GM19452 (cell line): ENCODE data around the gene MTOR.
"Not testable (repeated sequence)": the region's sequence is repeated elsewhere in the genome, so short reads cannot be mapped to it uniquely, and the experiment has no call there.

Source experiments
- ATAC-seq: cut with Tn5 transposase; IDR thresholded peaks from one replicate; pipeline ENCODE4 v1.9.1; 2021; ENCODE audit not compliant: unreplicated experiment

MTOR gene

DNA sequence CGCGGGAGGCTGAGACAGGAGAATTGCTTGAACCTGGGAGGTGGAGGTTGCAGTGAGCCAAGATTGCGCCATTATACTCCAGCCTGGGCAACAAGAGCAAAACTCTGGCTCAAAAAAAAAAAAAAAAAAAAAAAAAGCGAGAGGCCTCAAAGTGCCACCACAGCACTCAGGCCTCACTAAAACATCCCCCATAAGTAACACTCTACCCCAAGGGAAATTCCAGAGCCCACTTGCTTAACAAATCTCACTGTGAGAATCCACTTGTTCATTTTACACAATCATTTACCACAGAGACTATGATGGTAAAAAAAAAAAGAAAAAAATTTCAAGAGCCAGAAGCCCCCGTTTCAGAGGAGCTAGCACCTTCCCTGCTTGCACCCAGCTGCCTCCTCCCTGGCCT, 136.4 kb downstream of the MTOR start:
- no peak for ATAC-seq

DNA sequence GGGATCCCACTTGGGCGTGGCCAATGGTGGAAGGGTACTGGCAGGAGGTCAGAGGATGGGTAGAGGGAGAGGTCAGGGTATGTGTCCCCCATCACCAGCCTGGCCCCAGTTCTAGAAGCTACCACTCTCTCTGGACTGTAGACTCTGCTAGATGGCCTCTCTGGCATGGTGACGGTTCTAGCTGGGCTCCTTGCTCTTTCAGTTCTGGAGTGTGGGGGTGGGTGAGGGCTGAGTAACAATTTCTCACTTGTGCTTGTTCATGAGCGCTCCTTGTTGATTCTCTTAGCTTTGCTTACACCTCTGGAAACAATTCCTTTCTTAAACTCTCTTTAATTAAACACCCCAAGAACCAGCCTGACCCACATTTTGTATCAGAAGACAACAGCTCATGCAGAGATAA, 137.4 kb downstream of the MTOR start:
- no peak for ATAC-seq

DNA sequence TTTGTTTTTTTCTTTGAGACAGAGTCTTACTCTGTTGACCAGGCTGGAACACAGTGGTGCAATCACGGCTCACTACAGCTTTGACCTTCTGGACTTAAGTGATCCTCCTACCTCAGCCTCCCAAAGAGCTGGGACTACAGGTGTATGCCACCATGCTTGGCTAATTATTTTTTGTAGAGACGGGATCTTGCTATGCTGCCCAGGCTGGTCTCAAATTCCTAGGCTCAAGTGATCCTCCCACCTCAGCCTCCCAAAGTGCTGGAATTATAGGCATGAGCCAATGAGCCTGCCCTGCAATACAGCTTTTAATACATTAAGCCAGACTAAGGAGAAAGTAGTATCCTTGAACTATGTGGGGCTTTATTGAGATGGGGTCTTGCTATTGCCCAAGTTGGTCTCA, 146.0 kb downstream of the MTOR start:
- ATAC-seq: no peak

DNA sequence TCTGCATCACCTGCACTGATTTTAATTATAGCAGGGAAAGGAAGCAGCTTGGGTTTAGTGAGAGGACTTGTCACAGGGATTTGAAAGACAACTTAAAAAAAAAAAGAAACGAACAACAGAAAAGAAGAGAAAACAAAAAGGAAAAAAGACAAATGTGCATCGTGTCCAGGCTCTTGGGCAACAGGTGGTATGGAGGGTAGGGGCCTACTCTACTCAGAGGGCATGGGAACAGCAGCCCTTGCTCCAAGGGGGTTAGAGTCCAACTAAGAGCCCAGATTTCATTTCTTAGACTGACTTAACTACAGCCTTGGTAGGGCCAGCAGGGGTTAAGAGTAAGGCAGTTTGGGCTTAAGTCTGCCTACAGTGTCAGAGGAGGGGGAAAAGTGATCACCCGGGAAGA, 147.4 kb downstream of the MTOR start:
- no peak for ATAC-seq

DNA sequence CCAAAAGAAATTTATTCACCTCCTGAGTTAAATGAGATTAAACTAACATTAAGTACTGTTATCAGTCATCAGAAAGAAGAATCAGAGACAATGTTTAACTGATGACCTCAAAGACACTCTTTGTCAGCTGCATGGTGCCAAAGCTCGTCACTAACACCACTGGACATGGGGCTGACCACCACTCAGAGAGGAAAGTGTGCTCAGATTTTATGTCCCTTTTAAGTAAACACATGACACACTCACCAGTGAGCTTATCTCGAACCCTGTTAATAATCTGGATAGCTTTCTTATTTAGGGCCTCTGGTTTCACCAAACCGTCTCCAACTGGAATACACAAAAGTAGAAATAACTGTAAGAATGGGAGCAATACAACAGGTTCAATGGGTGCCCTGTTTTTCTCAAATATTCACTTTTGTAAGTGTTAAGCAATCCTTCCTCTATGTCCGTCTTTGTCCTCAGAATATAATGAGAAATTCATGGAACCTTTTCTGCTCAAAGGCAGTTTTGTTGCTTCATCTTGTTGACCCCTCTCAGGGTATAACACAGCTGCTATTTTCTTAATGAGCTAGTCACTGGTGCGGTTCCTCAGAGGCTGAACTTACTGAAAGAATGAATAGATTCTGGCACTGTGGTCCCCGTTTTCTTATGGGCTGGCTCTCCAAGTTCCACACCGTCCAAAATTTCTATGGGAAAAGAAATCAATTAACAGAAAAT, 153.1 kb downstream of the MTOR start:
- ATAC-seq: no peak

DNA sequence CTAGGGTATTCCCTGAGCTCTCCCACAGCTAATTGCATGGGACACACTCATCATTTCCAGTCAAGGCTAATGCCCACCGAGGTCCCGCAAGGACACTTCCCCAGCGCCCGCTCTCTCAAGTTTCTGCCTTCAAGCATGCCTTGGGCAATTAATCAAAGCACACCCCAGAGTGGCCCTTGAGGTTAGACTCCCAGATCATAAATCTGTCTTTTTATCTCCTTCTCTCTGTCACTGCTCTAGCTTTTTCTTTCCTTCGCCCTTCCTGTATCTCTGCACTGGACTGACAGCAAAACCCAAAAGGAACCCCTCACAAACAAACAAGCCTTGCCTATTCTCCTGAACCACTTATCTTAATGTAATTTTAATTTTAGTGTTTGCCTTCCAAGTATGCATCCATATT, 154.8 kb downstream of the MTOR start:
- no peak for ATAC-seq

DNA sequence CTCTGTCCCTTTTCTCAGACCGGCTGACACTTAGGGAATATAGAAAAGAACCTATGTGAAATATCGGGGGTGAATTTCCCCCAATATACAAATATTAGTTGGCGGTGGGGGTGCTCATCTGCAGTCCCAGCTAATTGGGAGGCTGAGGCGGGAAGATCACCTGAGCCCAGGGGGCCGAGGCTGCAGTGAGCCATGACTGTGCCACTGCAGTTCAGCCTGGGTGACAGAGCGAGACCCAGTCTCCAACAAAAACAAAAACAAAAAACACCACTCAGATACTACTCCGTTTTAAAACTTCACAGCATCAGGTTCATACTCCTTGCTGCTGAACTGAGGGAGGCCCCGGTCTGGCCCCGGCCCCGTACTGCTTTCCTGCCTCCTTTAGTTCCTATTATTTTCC, 156.8 kb downstream of the MTOR start:
- ATAC-seq: no peak

DNA sequence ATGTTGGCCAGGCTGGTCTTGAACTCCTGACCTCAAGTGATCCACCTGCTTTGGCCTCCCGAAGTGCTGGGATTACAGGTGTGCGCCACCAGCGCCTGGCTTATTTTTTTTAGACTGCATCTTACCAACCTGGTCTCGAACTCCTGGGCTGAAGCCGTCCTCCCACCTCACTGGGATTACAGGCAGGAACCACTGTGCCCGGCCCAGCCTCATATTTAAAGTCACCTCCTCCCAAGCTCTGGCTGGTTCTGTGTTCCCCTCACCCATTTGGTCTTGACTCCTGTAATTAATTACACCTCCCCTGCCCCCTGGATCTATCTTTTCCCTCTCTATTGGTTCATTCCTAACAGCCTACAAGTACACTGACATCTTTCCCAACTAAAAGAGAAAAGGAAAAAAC, 161.0 kb downstream of the MTOR start:
- no peak for ATAC-seq

DNA sequence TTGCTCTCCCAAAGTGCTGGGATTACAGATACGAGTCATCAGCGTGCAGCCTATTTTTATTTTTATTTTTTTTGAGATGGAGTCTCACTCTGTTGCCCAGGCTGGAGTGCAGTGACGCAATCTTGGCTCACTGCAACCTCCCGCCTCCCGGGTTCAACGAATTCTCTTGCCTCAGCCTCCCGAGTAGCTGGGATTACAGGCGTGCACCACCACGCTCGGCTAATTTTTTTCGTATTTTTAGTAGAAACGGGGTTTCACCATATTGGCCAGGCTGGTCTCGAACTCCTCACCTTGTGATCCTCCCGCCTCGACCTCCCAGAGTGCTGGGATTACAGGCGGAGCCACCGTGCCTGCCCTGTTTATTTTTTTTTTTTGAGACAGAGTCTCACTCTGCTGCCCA, 161.5 kb downstream of the MTOR start:
- ATAC-seq: not testable (repeated sequence)

DNA sequence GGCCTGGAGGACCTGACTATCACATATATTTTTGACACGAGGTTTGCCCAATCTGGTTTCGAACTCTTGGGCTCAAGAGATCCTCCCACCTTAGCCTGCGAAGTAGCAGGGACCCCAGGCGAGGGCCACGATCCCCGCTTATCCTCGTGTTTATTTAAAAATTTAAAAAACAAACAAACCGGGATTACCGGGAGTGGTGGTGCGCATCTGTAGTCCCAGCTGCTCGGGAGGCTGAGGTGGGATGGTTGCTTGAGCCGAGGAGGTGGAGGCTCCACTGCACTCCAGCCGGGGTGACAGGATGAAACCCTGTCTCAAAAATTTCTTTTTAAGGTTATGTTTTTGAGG, 162.2 kb downstream of the MTOR start:
- ATAC-seq: no peak

DNA sequence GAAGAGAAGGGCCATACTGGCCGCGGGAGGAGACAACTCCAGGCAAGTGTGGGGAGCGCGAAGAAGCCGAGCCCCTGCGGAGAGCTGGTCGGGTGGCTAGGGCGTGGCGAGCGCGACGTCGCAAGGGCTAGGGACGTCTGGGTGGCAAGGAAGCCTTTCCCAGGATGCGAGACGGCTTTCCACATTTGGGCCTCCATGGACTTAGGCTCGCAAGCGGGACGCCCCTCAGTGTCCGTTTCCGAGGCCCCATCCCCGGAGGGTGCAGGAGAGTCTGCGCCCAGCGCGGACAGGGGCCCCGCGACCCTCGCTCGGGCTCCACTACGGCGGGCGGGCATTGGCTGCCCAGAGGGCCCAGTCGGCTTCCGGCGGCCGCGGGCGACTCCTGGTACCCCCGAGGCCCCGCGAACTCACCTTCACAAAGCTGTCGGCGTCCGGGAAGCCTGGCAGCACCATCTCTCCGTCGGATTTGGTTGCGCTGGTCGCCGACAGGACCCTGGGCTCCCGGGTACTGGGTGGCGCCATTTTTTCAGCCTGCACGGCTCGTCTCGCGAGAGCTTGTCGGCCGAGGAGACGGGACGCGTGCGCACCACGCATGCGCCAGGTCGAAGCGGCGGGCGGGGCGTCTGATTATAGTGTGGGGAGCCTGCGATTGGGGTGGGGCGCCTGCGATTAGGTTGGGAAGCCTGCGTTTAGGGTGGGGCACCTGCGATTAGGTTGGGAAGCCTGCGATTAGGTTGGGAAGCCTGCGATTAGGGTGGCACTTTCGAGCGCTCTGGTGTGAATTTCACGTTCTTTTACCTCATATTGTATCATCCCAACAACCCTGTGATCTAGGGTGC, 162.8 kb downstream of the MTOR start, which contains the start of gene EXOSC10:
EXOSC10 (minus strand) TSS at position 560 of the 839 bp plus-strand sequence; CDS start at position 522, 38 bp downstream.
- ATAC-seq: peak; percentile 92

DNA sequence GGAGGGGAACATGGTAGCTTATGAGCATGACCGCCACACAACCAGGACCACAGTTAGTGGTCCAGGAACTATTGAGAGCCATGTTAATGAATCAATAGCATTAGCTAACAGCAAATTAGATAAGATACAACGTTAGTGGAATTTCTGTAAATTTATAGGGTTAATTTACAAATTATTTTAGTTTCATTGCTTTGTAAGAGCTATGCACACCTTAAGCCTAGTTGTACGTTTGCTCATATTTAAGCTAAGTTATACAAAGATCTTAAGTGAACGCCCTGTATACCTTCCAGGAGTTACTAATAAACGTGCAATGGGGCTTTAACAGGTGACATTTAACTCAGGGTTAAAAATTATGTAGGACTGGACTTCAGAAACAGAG, 163.4 kb downstream of the MTOR start:
- ATAC-seq: no peak

DNA sequence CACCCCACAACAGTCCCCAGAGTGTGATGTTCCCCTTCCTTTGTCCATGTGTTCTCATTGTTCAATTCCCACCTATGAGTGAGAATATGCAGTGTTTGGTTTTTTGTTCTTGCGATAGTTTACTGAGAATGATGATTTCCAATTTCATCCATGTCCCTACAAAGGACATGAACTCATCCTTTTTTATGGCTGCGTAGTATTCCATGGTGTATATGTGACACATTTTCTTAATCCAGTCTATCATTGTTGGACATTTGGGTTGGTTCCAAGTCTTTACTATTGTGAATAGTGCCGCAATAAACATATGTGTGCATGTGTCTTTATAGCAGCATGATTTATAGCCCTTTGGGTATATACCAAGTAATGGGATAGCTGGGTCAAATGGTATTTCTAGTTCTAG, 178.6 kb downstream of the MTOR start:
- ATAC-seq: not testable (repeated sequence)

DNA sequence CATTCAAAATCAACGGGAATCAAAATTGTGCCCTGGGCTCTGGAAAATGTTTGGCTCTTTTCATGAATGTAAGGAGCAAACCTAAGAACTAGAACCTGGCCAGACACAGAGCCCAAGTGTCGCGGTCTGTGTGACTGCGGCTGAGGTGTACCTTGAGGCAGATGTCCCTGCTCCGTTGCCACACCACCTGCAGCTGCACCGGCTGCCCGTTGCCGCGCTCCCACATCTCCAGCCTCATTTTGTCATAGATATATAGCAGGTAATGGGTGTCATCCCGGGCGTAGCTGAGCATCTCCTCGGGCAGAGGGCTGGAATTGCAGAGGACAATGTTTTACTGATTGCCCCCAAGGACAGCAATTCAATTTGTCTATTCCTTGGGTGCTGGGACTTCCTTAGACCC, 181.4 kb downstream of the MTOR start:
- ATAC-seq: no peak

DNA sequence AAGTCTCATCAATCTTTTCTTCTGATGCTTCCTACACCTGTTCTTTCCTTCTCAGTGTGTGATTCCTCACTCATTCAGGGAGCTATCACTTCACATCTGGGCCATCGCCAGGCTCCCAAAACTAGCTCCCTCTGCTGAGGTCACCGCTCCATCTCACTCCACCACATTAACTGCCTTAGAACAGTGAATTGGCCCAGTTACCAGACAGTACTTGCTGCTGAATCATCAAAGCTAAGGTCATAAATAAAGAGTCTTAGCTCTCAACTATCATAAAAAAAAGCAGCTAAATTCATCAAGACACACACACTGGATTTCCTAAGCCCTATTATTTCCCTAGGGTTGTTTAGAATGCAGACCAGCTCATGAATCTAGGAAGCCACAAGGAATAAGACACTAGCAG, 183.7 kb downstream of the MTOR start:
- ATAC-seq: no peak

DNA sequence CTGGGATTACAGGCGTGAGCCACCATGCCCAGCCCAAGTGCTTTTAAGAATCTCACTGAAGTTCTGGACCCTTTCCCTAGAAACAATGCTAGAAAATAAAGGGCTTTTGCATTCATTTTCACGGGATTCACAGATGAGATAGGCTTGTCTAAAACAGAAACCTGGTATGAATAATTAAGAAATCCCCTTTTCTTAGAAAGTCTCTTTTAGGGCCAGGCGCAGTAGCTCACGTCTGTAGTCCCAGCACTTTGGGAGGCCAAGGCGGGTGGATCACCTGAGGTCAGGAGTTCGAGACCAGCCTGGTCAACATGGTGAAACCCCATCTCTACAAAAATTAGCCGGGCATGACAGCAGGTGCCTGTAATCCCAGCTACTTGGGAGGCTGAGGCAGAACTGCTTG, 189.0 kb downstream of the MTOR start:
- ATAC-seq: not testable (repeated sequence)

DNA sequence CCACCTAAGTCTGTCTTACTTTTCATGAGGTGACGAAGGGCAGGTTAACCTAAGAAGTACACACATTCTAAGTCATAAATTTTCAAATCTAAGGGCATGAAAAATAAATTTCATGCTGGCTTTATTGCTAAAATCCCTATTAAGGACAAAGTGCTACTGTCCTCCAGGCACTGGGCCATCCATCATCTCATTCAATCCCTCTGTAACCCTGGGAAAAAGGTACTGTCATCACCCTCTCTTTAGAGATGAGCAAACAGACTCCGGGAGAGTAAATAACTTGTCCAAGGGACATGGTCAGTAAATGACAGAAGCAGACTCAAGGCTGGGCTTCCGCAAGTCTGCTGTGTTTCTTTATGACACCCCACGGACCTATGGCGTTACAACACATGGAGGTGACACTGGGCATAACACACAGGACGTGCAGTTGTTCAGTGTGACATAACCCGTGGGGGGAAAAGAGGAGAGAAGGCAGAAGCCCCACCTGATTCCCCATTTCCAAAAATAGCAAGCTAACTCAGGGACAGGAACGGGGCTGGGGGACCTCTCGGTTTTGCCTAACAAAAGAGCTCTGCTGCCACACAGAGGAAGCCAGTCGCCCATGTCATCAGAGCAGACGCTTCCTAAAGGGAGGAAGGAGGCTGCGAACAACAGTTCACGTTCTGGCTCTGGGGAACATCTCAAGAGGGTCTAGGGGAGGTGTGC, 190.0 kb downstream of the MTOR start:
- no peak for ATAC-seq

DNA sequence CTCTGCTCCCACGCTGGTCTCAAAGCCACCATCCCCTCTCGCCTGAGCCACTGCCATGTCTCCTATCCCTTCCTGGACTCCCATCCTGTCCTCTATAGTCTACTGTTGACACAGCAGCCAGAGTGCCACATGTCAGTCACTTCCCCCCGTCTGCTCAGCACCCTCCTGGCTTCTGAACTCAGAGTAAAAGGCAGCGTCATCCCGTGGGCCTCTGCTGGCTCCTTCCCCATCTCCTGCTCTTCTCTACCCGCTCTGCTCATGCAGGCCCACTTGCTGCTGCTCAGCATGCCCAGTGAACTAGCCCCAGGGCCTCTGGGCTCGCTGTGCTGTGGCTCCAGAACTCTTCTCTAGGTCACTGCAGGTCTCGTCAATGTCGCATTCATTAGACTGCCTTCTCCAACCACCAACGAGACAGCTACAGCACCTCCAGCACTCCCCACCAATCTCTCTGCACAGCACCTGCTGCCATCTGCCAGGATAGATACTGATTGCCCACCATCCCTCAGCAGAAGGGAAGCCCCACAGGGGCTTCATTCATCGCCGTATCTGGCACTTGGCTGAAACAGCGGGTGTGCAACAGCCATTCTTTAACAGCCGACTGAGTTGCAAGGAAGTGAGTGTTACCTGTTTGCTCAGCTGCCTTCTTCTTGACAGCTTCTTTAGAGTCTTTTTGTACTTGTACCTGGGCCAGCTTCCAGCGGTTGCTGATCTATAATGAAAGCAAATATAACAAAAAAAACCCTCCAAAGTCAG, 190.7 kb downstream of the MTOR start:
- no peak for ATAC-seq

DNA sequence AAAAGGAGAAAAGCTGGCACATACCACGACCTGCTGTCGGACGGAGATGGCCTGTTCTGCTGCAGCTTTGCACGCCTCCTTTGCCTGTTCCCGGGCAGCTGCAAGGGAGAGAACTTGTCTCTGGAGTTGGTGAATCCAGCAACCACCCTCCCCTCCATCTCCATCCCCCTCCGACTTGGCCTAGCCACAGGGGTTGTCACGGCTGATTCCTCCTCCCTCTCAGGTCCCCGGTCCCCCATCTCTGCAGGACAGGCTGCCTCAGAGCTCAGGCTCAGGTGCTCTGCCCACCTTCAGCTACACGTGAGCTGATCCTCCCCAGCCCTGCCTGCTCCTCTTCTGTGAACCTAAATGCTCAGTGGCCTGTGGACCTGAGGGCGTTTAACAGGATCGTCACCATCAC, 191.5 kb downstream of the MTOR start:
- no peak for ATAC-seq

DNA sequence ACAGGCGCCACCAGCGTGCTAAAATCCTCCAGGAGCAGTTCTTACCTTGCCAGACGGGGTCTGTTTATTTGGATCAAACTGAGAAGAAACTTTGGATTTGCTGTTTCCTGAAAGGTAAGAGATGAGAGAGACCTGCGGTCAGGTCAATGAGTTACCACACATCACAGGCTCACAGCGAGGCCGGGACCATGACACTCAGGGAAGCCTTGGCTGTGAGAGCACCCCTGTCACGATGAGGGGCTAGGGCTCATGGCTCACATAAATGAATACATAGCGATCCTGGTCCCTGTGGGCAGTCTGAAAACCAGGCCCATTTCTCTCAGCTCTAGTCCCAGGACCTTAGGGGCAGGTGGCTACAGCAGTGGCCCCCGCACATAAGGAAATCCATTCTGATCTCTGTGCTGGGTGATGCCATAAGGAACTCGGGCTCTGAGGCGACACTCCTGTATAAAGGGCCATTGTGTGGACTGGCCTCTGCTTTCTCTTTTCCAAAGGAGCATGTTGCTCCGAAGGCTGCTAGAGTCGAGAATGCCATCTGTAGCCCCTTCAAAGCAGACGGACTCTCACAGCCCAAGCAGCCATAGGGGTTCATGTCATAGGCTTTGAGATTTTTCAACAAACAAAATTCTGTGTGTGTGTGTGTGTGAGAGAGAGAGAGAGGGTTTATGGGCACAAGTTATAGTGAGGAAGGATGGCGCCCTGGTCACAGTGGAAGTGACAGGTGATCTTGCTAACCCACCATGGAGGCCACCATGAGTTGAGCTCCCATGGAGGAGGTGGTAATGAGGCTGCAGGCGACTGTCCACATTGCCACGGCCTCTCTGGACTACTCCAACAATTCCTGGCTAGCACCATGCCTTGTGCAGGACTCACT, 193.5 kb downstream of the MTOR start:
- no peak for ATAC-seq
